ENCODE data around the gene PRKN. TPM values are rescaled to one million over a fixed set of nuclear protein-coding genes. Genes with fewer than 3 reads are reported as not detected.
"Not testable (repeated sequence)": the region's sequence is repeated elsewhere in the genome, so short reads cannot be mapped to it uniquely, and the experiment has no call there.

The PRKN gene
- polyA plus RNA-seq, 3 donors: 0.41 to 16.8 (median 2.1) TPM

- H3K27ac ChIP-seq (ENCODE audit: low read depth, low read length): no peak overlapping the region
- 95 to 98% (median 97%) methylated on average over 2 of the region's 2 CpGs for WGBS, 3 donors
Measured at GRCh38 chr6:161880056-161880455, 847.5 kb downstream of the PRKN start.

DNA sequence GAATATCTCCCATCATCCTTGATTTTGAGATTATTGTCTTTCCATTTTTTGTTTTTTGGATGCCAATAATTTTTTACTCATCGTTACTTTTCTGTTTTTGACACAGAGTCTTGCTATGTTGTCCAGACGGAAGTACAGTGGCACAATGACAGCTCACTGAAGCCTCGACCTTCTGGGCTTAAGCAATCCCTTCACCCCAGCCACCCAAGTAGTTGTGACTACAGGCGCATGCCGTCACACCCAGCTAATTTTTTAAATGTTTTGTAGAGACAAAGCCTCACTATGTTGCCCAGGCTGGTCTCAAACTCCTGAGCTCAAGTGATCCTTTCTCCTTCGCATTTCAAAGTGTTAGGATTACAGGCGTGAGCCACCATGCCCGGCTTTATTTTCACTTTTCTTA is 851.3 kb downstream of the PRKN start:
- H3K27ac ChIP-seq (ENCODE audit: low read depth, low read length): no peak overlapping the region
- 92 to 96% (median 95%) methylated on average over 8 of the region's 8 CpGs for WGBS, 3 donors

GRCh38 chr6:161870236-161870901 is 857.2 kb downstream of the PRKN start:
- no peak overlapping the region for H3K27ac ChIP-seq (ENCODE audit: low read depth, low read length)
- WGBS, 3 donors: 34 to 83% (median 73%) methylated on average over 4 of the region's 4 CpGs

DNA sequence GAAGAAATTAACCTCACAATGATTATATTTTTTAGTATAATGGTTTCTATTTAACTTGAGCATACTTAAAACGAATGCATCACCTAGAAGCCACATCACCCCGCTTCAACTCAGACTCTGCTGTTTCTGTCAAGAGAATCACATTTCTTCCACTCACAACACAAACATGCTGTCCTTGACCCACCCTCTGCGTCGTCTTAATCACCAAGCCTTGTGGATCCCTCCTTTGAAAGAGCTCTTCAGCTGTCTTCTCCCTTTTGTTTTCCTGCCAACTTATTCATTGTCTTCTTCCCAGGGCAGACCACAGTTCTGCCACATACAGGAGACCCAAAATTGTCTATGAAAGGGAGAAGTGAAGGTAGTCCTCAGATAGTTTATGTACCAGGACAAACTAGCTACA is 858.1 kb downstream of the PRKN start:
- 79 to 88% (median 86%) methylated on average over 4 of the region's 4 CpGs for whole genome bisulfite sequencing, 3 donors
- no peak overlapping the region for H3K27ac ChIP-seq (ENCODE audit: low read depth, low read length)

DNA sequence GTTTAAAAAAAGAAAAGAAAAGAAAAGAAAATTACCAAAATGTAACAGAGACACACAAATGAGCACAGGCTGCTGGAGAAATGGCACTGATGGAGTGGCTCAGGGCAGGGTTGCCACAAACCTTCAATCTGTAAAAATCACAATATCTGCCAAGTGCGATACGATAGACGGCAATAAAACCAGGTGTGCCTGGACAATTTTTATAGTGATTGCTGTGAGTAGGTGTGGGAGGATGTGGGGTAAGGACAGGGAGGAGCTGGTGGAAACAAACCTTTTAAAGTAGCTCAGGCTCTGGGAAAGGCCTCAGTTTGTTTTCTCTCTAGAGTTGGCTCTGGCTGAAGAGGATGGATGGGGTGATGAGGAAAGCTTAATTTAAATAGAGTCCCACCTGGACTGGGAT is 861.0 kb downstream of the PRKN start:
- H3K27ac ChIP-seq (ENCODE audit: low read depth, low read length): no peak overlapping the region
- WGBS, 3 donors: 83 to 94% (median 93%) methylated on average over 3 of the region's 3 CpGs

GRCh38 chr6:161861061-161861460 is 866.5 kb downstream of the PRKN start:
- H3K27ac ChIP-seq (ENCODE audit: low read depth, low read length): not testable (repeated sequence)
- 47 to 93% (median 87%) methylated on average over 2 of the region's 2 CpGs for WGBS, 3 donors

GRCh38 chr6:161853657-161854056 is 873.9 kb downstream of the PRKN start:
- WGBS, 3 donors: 84 to 93% (median 92%) methylated on average over 7 of the region's 7 CpGs
- H3K27ac ChIP-seq (ENCODE audit: low read depth, low read length): no peak overlapping the region

- WGBS, 3 donors: 93 to 97% (median 94%) methylated on average over 12 of the region's 12 CpGs
- H3K27ac ChIP-seq (ENCODE audit: low read depth, low read length): not testable (repeated sequence)
Measured at GRCh38 chr6:161851486-161851885, 876.1 kb downstream of the PRKN start.

DNA sequence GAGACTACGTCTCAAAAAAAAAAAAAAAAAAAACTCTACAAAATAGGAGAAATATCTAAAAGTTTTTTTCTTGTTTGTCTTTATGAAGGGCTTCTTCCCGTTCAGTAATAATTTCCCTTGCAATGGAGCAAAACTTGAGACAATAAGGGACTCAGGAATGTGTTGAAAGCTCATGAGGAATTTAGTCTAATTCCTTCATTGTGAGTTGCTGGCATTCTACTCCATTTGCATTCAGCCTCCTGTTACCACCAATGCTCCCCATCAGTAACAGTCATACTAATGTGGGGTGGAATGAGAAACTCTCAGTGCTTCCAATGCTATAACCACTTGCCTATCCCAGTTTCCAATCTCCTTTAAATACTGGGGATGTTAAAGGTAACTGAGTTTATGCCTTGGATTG is 877.0 kb downstream of the PRKN start:
- H3K27ac ChIP-seq (ENCODE audit: low read depth, low read length): no peak overlapping the region
- 79 to 94% (median 94%) methylated on average over 2 of the region's 2 CpGs for WGBS, 3 donors

- no peak overlapping the region for H3K27ac ChIP-seq (ENCODE audit: low read depth, low read length)
- WGBS, 3 donors: 89 to 92% (median 91%) methylated on average over 3 of the region's 3 CpGs
Measured at GRCh38 chr6:161847628-161848027, 879.9 kb downstream of the PRKN start.

- 48 to 86% (median 83%) methylated on average over 4 of the region's 4 CpGs for WGBS, 3 donors
- H3K27ac ChIP-seq (ENCODE audit: low read depth, low read length): no peak overlapping the region
Measured at GRCh38 chr6:161844804-161845203, 882.8 kb downstream of the PRKN start.

GRCh38 chr6:161843066-161843465 is 884.5 kb downstream of the PRKN start:
- no peak overlapping the region for H3K27ac ChIP-seq (ENCODE audit: low read depth, low read length)
- 63 to 79% (median 68%) methylated on average over 3 of the region's 3 CpGs for WGBS, 3 donors

DNA sequence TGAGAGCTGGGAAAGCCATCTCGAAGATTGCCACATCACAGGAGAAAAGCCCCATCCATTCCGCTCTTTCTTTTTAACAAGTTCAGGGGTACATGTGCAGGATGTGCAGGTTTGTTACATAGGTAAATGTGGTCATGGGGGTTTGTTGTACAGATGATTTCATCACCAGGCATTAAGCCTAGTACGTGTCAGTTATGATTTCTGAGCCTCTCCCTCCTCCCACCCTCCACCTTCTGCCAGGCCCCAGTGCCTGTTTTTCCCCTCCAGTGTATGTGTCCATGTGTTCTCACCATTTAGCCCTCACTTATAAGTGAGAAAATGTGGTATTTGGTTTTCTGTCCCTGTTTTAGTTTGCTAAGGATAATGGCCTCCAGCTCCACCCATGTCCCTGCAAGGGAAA is 887.2 kb downstream of the PRKN start:
- H3K27ac ChIP-seq (ENCODE audit: low read depth, low read length): no peak overlapping the region
- WGBS, 3 donors: 82 to 91% (median 87%) methylated on average over 3 of the region's 3 CpGs

GRCh38 chr6:161838306-161839035 is 889.1 kb downstream of the PRKN start:
- 56 to 70% (median 65%) methylated on average over 14 of the region's 14 CpGs for WGBS, 3 donors
- H3K27ac ChIP-seq (ENCODE audit: low read depth, low read length): no peak overlapping the region

DNA sequence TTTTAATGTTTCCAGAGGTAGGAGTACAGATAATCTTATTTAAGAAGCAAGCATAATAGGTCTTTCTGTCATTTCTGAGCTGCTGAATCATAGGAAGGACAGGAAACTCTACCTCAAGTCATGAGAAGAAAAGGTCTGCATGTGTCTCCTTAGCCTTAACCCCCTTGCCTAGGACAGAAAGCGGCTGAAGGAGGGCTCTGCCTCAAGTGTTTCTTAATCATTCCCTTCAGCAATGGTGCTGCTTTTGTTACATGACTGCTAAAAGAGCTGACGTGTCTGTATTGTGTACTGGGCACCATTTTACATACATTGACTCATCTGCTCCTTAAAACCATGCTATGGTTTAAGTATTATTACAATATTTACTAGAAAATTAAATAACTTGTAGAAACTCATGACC is 889.7 kb downstream of the PRKN start:
- WGBS, 3 donors: 67 to 93% (median 73%) methylated on average over 2 of the region's 2 CpGs
- H3K27ac ChIP-seq (ENCODE audit: low read depth, low read length): no peak overlapping the region

DNA sequence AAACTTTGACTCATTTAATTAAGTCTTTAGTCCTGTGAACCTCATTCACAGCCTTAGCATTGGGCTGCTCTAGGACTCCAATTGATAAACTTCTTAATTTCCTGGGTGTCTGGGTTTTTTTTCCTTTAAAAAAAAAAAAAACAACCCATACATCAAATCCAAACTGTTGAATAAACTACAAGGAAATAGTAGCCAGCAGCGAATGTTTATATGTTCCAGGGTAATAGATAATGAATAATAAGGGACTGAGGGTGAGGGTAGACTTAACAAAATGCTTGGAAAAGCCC is 890.2 kb downstream of the PRKN start:
- WGBS, 3 donors: 13 to 63% (median 50%) methylated on average over 1 of the region's 1 CpG
- no peak overlapping the region for H3K27ac ChIP-seq (ENCODE audit: low read depth, low read length)

DNA sequence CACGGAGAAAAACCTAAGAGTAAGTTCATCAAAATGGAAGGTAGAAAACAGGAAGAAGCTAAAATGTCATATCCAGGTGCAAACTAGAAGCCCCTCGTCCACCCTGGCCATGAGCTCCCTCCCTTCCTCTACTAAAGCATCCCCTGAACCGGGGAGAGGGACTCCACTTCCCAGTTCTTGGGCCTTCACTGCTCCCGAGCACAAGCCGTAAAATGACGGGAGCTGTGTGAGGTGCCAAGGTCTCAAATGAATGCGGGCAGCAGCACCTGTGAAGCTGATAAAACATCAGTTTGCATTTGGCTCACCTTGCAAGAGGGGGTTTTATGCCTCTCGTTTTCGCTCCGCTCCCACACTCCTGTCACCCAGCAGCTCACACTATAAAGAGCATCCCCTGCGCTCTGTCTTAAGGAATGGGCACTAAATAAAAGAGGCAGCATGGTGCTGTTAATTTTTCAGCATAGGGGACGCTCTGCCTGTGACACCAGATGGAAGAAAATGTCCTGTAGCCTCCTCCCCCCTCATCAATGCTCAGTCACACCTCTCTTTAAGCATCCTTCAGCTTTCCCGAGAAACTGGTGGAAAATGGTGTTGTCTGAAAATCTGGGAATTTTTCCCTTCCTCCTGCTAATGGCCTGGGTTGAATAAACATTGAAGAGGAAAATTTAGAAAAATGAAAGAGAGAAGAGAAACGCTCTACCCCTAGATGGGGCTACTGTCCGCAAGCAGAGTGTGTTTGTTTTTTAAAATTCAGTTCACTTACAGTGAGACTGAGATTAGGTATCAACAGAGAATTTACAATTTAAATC is 890.7 kb downstream of the PRKN start:
- WGBS, 3 donors: 48 to 87% (median 84%) methylated on average over 15 of the region's 15 CpGs

GRCh38 chr6:161835500-161836215 is 891.9 kb downstream of the PRKN start:
- WGBS, 3 donors: 48 to 63% (median 56%) methylated on average over 19 of the region's 19 CpGs

More for the DNA sequence above, 890.7 kb downstream of the PRKN start:
- H3K27ac ChIP-seq (ENCODE audit: low read depth, low read length): no peak overlapping the region

DNA sequence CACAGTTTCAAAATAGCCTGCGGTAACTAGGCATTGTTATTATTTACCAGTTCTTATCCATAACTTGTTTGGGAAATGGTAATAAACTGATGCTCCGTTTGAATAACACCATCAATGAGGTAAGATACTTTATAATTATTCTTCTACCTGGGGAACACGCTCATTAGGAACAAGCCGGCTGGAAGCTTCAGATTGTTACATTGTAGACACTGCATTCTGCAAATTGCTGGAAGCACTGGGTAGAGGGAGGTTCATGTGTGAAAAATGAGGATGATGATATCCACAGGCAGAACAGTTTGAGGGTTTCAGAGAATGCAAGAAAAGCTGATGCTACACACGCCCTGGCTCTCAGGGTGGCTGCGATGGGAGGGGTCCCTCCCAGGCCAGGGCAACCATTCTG is 893.1 kb downstream of the PRKN start:
- no peak overlapping the region for H3K27ac ChIP-seq (ENCODE audit: low read depth, low read length)
- WGBS, 3 donors: 93 to 98% (median 95%) methylated on average over 6 of the region's 6 CpGs

More at GRCh38 chr6:161835500-161836215, 891.9 kb downstream of the PRKN start:
- no peak overlapping the region for H3K27ac ChIP-seq (ENCODE audit: low read depth, low read length)

All from adipose tissue (tissue), 3 donors.